ENCODE measurements around the gene CXCL1. TPM values are rescaled to one million over a fixed set of nuclear protein-coding genes. Genes with fewer than 3 reads are reported as not detected.

The CXCL1 gene
- total RNA-seq, 1 donor, result 4.7 TPM

DNA sequence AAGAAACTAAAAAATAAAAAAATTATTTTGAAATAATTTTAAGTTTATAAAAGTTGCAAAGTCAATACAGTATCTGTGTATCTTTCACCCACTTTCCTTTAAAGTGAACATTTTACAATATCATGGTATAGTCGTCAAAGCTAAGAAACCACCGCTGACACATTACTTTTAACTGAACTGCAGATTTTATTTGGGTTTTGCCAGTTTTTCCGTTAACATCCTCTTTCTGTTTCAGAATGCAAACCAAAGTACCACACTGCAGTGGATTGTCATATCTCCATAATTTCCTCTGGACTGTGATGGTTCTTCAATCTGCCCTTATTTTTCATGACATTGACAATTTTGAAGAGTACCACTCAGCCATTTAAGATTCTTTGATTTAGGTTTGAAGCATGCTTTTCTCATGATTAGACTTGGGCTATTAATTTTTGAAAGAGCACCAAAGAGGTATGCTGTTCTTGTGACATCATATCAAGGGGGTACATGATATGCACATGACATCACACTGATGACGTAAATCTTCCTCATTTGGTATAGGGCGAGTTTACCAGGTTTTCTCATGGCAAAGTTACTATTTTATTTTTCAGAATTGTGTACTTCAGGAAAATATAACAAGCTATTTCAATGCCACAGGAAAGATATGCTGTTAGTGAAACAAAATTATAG lies 3.6 kb upstream of the CXCL1 start:
- H3K27ac ChIP-seq (ENCODE audit: low read depth, low read length), result no peak overlapping the region
- H3K9me3 ChIP-seq (ENCODE audit: low read depth, low read length), result no peaks in the 10 kb centered on the region
- H3K4me2 ChIP-seq (ENCODE audit: insufficient read depth, low read length), result no peak overlapping the region
- no peaks in the 10 kb centered on the region for H4K20me1 ChIP-seq (ENCODE audit: insufficient read depth, low read length)
- H3K79me2 ChIP-seq (ENCODE audit: insufficient read depth, low read length), result no peaks in the 10 kb centered on the region
- TF ChIP-seq CTCF (IDR thresholded peaks at IDR 0.05; ENCODE audit: extremely low read depth, low read depth, low read length), result no peak
- H2AFZ ChIP-seq (ENCODE audit: low read length), result no peak overlapping the region
- H3K4me3 ChIP-seq (ENCODE audit: insufficient read depth, low read length), result no peak overlapping the region
- no peaks in the 10 kb centered on the region for H3K27me3 ChIP-seq (ENCODE audit: insufficient read depth, low read length)
- H3K4me1 ChIP-seq (ENCODE audit: insufficient read depth, low read length), result peaks cover 17% of the 10 kb centered on the region
- DNase-seq (ENCODE audit: insufficient read length, low spot score, missing footprints), result no peak
- H3K36me3 ChIP-seq (ENCODE audit: insufficient read depth, low read length), result no peaks in the 10 kb centered on the region

DNA sequence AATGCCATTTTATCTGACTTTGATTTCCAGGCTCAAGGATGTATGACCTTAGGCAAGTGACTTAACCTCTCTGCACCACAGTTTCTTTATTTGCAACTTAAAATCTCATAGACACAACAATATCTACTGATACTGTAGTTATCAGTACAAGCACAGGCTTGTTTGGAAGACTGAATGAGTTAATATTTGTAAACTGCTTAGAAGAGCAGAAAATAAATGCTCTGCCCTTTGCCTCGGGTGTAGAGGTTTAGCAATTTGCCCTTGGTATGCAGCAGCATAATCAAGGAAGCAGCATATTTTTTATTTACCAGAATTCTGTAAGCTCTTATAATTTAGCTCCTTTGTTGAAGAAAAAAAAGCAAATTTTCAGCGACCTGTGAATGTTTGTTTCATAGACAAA lies 2.9 kb upstream of the CXCL1 start:
- DNase-seq (ENCODE audit: insufficient read length, low spot score, missing footprints), result no peak
- TF ChIP-seq CTCF (IDR thresholded peaks at IDR 0.05; ENCODE audit: extremely low read depth, low read depth, low read length), result no peak
- Histone ChIP-seq H3K36me3 (ENCODE audit: insufficient read depth, low read length) (no peaks in the 10 kb centered on the region), H3K27ac (ENCODE audit: low read depth, low read length) (no peak overlapping the region), H2AFZ (ENCODE audit: low read length) (no peak overlapping the region), H3K79me2 (ENCODE audit: insufficient read depth, low read length) (no peaks in the 10 kb centered on the region), H3K4me3 (ENCODE audit: insufficient read depth, low read length) (no peak overlapping the region), H3K27me3 (ENCODE audit: insufficient read depth, low read length) (no peaks in the 10 kb centered on the region), H3K9me3 (ENCODE audit: low read depth, low read length) (no peaks in the 10 kb centered on the region), H3K4me2 (ENCODE audit: insufficient read depth, low read length) (no peak overlapping the region), H3K4me1 (ENCODE audit: insufficient read depth, low read length) (peaks cover 17% of the 10 kb centered on the region), H4K20me1 (ENCODE audit: insufficient read depth, low read length) (no peaks in the 10 kb centered on the region)

- no peaks in the 10 kb centered on the region for H4K20me1 ChIP-seq (ENCODE audit: insufficient read depth, low read length)
- H3K4me3 ChIP-seq (ENCODE audit: insufficient read depth, low read length), result no peak overlapping the region
- H3K36me3 ChIP-seq (ENCODE audit: insufficient read depth, low read length), result no peaks in the 10 kb centered on the region
- H2AFZ ChIP-seq (ENCODE audit: low read length), result no peak overlapping the region
- H3K4me1 ChIP-seq (ENCODE audit: insufficient read depth, low read length), result peaks cover 10% of the 10 kb centered on the region
- no peaks in the 10 kb centered on the region for H3K79me2 ChIP-seq (ENCODE audit: insufficient read depth, low read length)
- H3K27ac ChIP-seq (ENCODE audit: low read depth, low read length), result no peak overlapping the region
- no peak for DNase-seq (ENCODE audit: insufficient read length, low spot score, missing footprints)
- H3K27me3 ChIP-seq (ENCODE audit: insufficient read depth, low read length), result no peaks in the 10 kb centered on the region
- TF ChIP-seq CTCF (IDR thresholded peaks at IDR 0.05; ENCODE audit: extremely low read depth, low read depth, low read length), result no peak
- H3K9me3 ChIP-seq (ENCODE audit: low read depth, low read length), result no peaks in the 10 kb centered on the region
- H3K4me2 ChIP-seq (ENCODE audit: insufficient read depth, low read length), result no peak overlapping the region
These were observed 1.4 kb upstream of the CXCL1 start for GRCh38 chr4:73867783-73868182.

GRCh38 chr4:73868206-73869129 lies 725 bp upstream of the CXCL1 start:
- no peaks in the 10 kb centered on the region for H3K79me2 ChIP-seq (ENCODE audit: insufficient read depth, low read length)
- H4K20me1 ChIP-seq (ENCODE audit: insufficient read depth, low read length), result no peaks in the 10 kb centered on the region
- no peaks in the 10 kb centered on the region for H3K36me3 ChIP-seq (ENCODE audit: insufficient read depth, low read length)
- H2AFZ ChIP-seq (ENCODE audit: low read length), result peak overlapping the region; percentile 86
- no peak for TF ChIP-seq CTCF (IDR thresholded peaks at IDR 0.05; ENCODE audit: extremely low read depth, low read depth, low read length)
- H3K27ac ChIP-seq (ENCODE audit: low read depth, low read length), result no peak overlapping the region
- peak overlapping the region; percentile 74 for H3K4me3 ChIP-seq (ENCODE audit: insufficient read depth, low read length)
- peak overlapping the region; percentile 91 for H3K4me2 ChIP-seq (ENCODE audit: insufficient read depth, low read length)
- no peak for DNase-seq (ENCODE audit: insufficient read length, low spot score, missing footprints)
- no peaks in the 10 kb centered on the region for H3K27me3 ChIP-seq (ENCODE audit: insufficient read depth, low read length)
- H3K9me3 ChIP-seq (ENCODE audit: low read depth, low read length), result no peaks in the 10 kb centered on the region
- peaks cover 10% of the 10 kb centered on the region for H3K4me1 ChIP-seq (ENCODE audit: insufficient read depth, low read length)

Data from osteoblast (primary cell).